Pancreas (tissue), 10 donors: ENCODE measurements around the gene DLST. TPM values are rescaled to one million over a fixed set of nuclear protein-coding genes. Genes with fewer than 3 reads are reported as not detected.
A peak's percentile ranks its signal among the peaks of the same experiment; 100 is the strongest.

ENCODE experiments used
- ATAC-seq, 4 donors: fragments of 200-7000 bp; cut with Tn5 transposase; one replicate each; pipeline versions ENCODE4 v1.8.0 to v1.9.1; 2020; ENCODE audit warnings: mild to moderate bottlenecking in 4 of 4, moderate library complexity in 4 of 4
- DNase-seq, 6 donors: peaks; one replicate each; pipeline ENCODE4 v3.0.0-alpha.2; 2020
- FAIRE-seq: peaks from 2 replicates; lab custom pipeline; 2012; peaks lifted over from hg19 to GRCh38; lab: Jason Lieb, UNC
- H3K27ac ChIP-seq, 4 donors: fragments of 200-600 bp; sonication (generic); 1 replicate in 3 of 4; 2 replicates in 1 of 4; pipeline versions ENCODE4 v1.5.0 to v1.8.0; 2020
- H3K27me3 ChIP-seq, 4 donors: fragments of 200-600 bp; one replicate each; pipeline ENCODE4 v1.8.0; 2021
- H3K36me3 ChIP-seq, 3 donors: fragments of 200-600 bp; sonication (generic) in 1 of 3; one replicate each; pipeline versions ENCODE4 v1.5.0 to v1.8.0; 2020 to 2021
- H3K4me1 ChIP-seq, 3 donors: fragments of 200-600 bp; one replicate each; pipeline ENCODE4 v1.8.0; 2021
- H3K4me3 ChIP-seq, 4 donors: fragments of 200-600 bp; sonication (generic) in 2 of 4; one replicate each; pipeline versions ENCODE4 v1.5.0 to v1.8.0; 2020 to 2021
- H3K9me3 ChIP-seq, 4 donors: fragments of 200-600 bp; one replicate each; pipeline ENCODE4 v1.8.0; 2021
- CTCF ChIP-seq, 4 donors: fragments of 200-600 bp; sonication (generic) in 3 of 4; IDR thresholded peaks; one replicate each; pipeline versions ENCODE4 v1.5.0 to v1.8.0; 2021; ENCODE audit warnings: antibody characterized with exemption in 4 of 4
- WGBS, 2 donors: extraction: QIAGEN DNeasy Blood & Tissue Kit; methylation state at CpG; one replicate each; pipeline ENCODE4 v1.1.7; 2013; 5-methylcytosine and 5-hydroxymethylcytosine counted together
- intact Hi-C, 3 donors: fragments of 100-400 bp; cut with DNase I; formaldehyde crosslinking; loops; one replicate each; pipeline versions ENCODE4 v1.11.1 to v1.14.2; 2022
- polyA plus RNA-seq, 2 donors: library from polyadenylated mRNA; stranded (reverse); fragments of 200-250 nt; gene quantifications; one replicate each; pipeline ENCODE4 v1.2.3, GENCODE V29; 2013
- total RNA-seq, 6 donors: library from RNA; stranded (reverse); fragmentation: NEBNext Ultra II Directional in 4 of 6; extraction: Animal tissue kit (Norgen Biotek cat#: 25700) in 4 of 6; gene quantifications; one replicate each; pipeline versions ENCODE4 v1.2.1 to v1.2.4, GENCODE V29; 2021 to 2023
- donor health status: healthy with polysubstance abuse.
- donor health status: DM: no; HTN: no; CAD: no; lungs with moderate emphysema.
- donor health status: DM: no; HTN: no; CAD: no.
- donor health status: control.
- donor health status: control.
- donor health status: Bipolar disorder and iron deficiency.
- donor health status: DM: yes; HTN: yes; CAD: no.
- donor health status: DM: no; HTN: no; CAD: no.
- donor health status: DM: no; HTN: no; CAD: no.
- donor health status: DM: yes; HTN: yes; CAD: no.

Gene DLST
- total and polyA plus RNA-seq, 8 donors, result 22.8 to 46.0 (median 38.6) TPM

- intact Hi-C loops, result no loop called here
- 80 to 86% methylated on average over 18 of the region's 18 CpGs for WGBS, 2 donors
- Histone ChIP-seq H3K27ac (peak overlapping the region in 2 of 4 donors; percentile 37 to 50), H3K9me3 (no peaks in the 10 kb centered on the region), H3K36me3 (no peaks in the 10 kb centered on the region), H3K27me3 (no peaks in the 10 kb centered on the region), H3K4me1 (no peaks in the 10 kb centered on the region), H3K4me3 (no peak overlapping the region)
- TF ChIP-seq CTCF (IDR thresholded peaks at IDR 0.05), result no peak
- FAIRE-seq (no peak), ATAC-seq (no peak), DNase-seq (no peak)
Measured at GRCh38 chr14:74940956-74941565, 59.3 kb downstream of the DLST start.

GRCh38 chr14:74941676-74942097 is 60.0 kb downstream of the DLST start:
- WGBS, 2 donors, result 60 to 64% methylated on average over 13 of the region's 13 CpGs
- DNase-seq (peak in 1 of 6 donors; percentile 14), ATAC-seq (peak in 3 of 4 donors; percentile 16 to 32 (median 26)), FAIRE-seq (no peak)
- Histone ChIP-seq H3K27me3 (no peaks in the 10 kb centered on the region), H3K9me3 (no peaks in the 10 kb centered on the region), H3K4me3 (no peak overlapping the region), H3K4me1 (no peaks in the 10 kb centered on the region), H3K36me3 (no peaks in the 10 kb centered on the region), H3K27ac (peak overlapping the region in 2 of 4 donors; percentile 37 to 50)
- intact Hi-C loops, result no loop called here
- TF ChIP-seq CTCF (IDR thresholded peaks at IDR 0.05), result no peak

DNA sequence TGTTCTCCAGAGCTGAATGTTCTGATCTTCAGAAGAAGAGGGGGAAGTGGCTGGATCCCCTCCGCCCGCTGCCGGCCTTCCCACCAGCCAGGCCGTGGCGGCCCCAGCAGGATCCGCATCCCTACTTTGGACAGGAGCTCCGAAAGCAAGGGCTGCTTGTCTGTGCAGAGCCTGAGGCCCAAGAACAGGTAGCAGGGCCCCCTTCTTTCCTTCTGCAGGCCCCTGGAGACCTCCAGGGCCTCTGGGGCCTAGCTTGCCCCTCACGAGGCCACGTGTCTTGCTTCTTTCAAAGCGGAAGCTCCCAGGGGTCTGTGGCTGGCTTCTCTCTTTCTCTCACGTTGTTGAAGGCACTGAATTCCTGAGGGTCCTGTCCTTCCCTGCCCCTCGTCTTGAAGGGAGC is 60.5 kb downstream of the DLST start:
- intact Hi-C loops, result no loop called here
- Histone ChIP-seq H3K27ac (peak overlapping the region in 2 of 4 donors; percentile 37 to 50), H3K4me1 (no peaks in the 10 kb centered on the region), H3K27me3 (no peaks in the 10 kb centered on the region), H3K4me3 (no peak overlapping the region), H3K9me3 (no peaks in the 10 kb centered on the region), H3K36me3 (no peaks in the 10 kb centered on the region)
- TF ChIP-seq CTCF (IDR thresholded peaks at IDR 0.05), result no peak
- ATAC-seq, result no peak
- 85 to 87% methylated on average over 12 of the region's 12 CpGs for WGBS, 2 donors
- no peak for FAIRE-seq
- DNase-seq, result no peak

GRCh38 chr14:74942608-74943007 is 60.9 kb downstream of the DLST start:
- intact Hi-C loops, result no loop called here
- Histone ChIP-seq H3K4me3 (no peak overlapping the region), H3K27me3 (no peaks in the 10 kb centered on the region), H3K4me1 (no peaks in the 10 kb centered on the region), H3K27ac (no peak overlapping the region), H3K36me3 (no peaks in the 10 kb centered on the region), H3K9me3 (no peaks in the 10 kb centered on the region)
- FAIRE-seq (no peak), ATAC-seq (no peak), DNase-seq (no peak)
- WGBS, 2 donors, result 81 to 85% methylated on average over 11 of the region's 11 CpGs
- TF ChIP-seq CTCF (IDR thresholded peaks at IDR 0.05), result no peak

GRCh38 chr14:74945261-74945851 is 63.6 kb downstream of the DLST start:
- no peak overlapping the region for H3K27ac ChIP-seq
- H3K27me3 ChIP-seq, result no peaks in the 10 kb centered on the region
- WGBS, 2 donors, result 36 to 42% methylated on average over 17 of the region's 17 CpGs
- no peaks in the 10 kb centered on the region for H3K36me3 ChIP-seq
- TF ChIP-seq CTCF (IDR thresholded peaks at IDR 0.05), result peak; percentile 23 to 45 (median 34)
- H3K9me3 ChIP-seq, result no peaks in the 10 kb centered on the region
- DNase-seq, result peak in 2 of 6 donors; percentile 52 to 59
- FAIRE-seq, result no peak
- no peaks in the 10 kb centered on the region for H3K4me1 ChIP-seq
- no peak overlapping the region for H3K4me3 ChIP-seq
- peak; percentile 33 to 65 (median 47) for ATAC-seq
- intact Hi-C loops, result loop anchor here in 2 of 3 donors (5.0 kb wide), 2 partner anchors 137 to 142 kb away; no protein-coding TSS in a partner anchor
